ENCODE measurements around the gene ACBD7. TPM values are rescaled to one million over a fixed set of nuclear protein-coding genes. Genes with fewer than 3 reads are reported as not detected.

The ACBD7 gene
- total and polyA plus RNA-seq, 2 of the 8 experiments (the other 6 are each of a cell fraction or from before 2014, with no cell fraction given), result 9.0 to 17.8 TPM

Other genes with a start within 250 kb of the ACBD7 start
- gene SUV39H2, start 209.9 kb downstream of the ACBD7 start, total RNA-seq (2021; fragmentation: NEBNext Ultra II Directional; extraction: Animal tissue kit (Norgen Biotek cat#: 25700)), result 54.9 and 62.3 TPM in 2 replicates
- gene SUV39H2, start 209.9 kb downstream of the ACBD7 start, polyA plus RNA-seq (2011; rRNA removed), result 11.6 and 19.4 TPM in 2 replicates
- gene DCLRE1C, start 134.7 kb downstream of the ACBD7 start, total RNA-seq (2021; fragmentation: NEBNext Ultra II Directional; extraction: Animal tissue kit (Norgen Biotek cat#: 25700)), result 5.6 and 7.4 TPM in 2 replicates
- 0.64 and 0.77 TPM in 2 replicates for gene DCLRE1C, start 134.7 kb downstream of the ACBD7 start, polyA plus RNA-seq (2011; rRNA removed)
- gene MEIG1, start 129.4 kb downstream of the ACBD7 start, total RNA-seq (2021; fragmentation: NEBNext Ultra II Directional; extraction: Animal tissue kit (Norgen Biotek cat#: 25700)), result not detected in 2 replicates
- gene MEIG1, start 129.4 kb downstream of the ACBD7 start, polyA plus RNA-seq (2011; rRNA removed), result not detected in 2 replicates
- gene OLAH, start 44.8 kb downstream of the ACBD7 start, total RNA-seq (2021; fragmentation: NEBNext Ultra II Directional; extraction: Animal tissue kit (Norgen Biotek cat#: 25700)), result not detected in 2 replicates
- gene OLAH, start 44.8 kb downstream of the ACBD7 start, polyA plus RNA-seq (2011; rRNA removed), result not detected in 2 replicates
- gene RPP38, start 8.6 kb upstream of the ACBD7 start, total RNA-seq (2021; fragmentation: NEBNext Ultra II Directional; extraction: Animal tissue kit (Norgen Biotek cat#: 25700)), result 21.9 and 23.3 TPM in 2 replicates
- 17.4 and 20.8 TPM in 2 replicates for gene RPP38, start 8.6 kb upstream of the ACBD7 start, polyA plus RNA-seq (2011; rRNA removed)
- gene NMT2, start 79.9 kb upstream of the ACBD7 start, total RNA-seq (2021; fragmentation: NEBNext Ultra II Directional; extraction: Animal tissue kit (Norgen Biotek cat#: 25700)), result 15.4 and 16.6 TPM in 2 replicates
- 4.4 and 4.7 TPM in 2 replicates for gene NMT2, start 79.9 kb upstream of the ACBD7 start, polyA plus RNA-seq (2011; rRNA removed)

All from H1 (cell line).